LHCN-M2 (cell line): ENCODE data around the gene VN1R2. TPM values are rescaled to one million over a fixed set of nuclear protein-coding genes. Genes with fewer than 3 reads are reported as not detected.
A peak's percentile ranks its signal among the peaks of the same experiment; 100 is the strongest.
"Not testable (repeated sequence)": the region's sequence is repeated elsewhere in the genome, so short reads cannot be mapped to it uniquely, and the experiment has no call there.

ENCODE experiments used
- DNase-seq: peaks from one replicate; pipeline ENCODE4 v3.0.0-alpha.2; 2012; ENCODE audit warnings: low read depth
- polyA plus RNA-seq: library from polyadenylated mRNA; unstranded; fragments of >200 nt; gene quantifications from one replicate; pipeline ENCODE4 v1.2.1, GENCODE V29; 2012; ENCODE audit warnings: missing spikeins
- total RNA-seq: library from RNA; depleted of rRNA; stranded (reverse); fragments of >200 nt; gene quantifications from 2 replicates; pipeline ENCODE4 v1.2.3, GENCODE V29; 2014; rRNA removed

VN1R2 gene, protein sequence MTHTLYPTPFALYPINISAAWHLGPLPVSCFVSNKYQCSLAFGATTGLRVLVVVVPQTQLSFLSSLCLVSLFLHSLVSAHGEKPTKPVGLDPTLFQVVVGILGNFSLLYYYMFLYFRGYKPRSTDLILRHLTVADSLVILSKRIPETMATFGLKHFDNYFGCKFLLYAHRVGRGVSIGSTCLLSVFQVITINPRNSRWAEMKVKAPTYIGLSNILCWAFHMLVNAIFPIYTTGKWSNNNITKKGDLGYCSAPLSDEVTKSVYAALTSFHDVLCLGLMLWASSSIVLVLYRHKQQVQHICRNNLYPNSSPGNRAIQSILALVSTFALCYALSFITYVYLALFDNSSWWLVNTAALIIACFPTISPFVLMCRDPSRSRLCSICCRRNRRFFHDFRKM
- not detected in 2 replicates for total RNA-seq
- polyA plus RNA-seq, result not detected

DNA sequence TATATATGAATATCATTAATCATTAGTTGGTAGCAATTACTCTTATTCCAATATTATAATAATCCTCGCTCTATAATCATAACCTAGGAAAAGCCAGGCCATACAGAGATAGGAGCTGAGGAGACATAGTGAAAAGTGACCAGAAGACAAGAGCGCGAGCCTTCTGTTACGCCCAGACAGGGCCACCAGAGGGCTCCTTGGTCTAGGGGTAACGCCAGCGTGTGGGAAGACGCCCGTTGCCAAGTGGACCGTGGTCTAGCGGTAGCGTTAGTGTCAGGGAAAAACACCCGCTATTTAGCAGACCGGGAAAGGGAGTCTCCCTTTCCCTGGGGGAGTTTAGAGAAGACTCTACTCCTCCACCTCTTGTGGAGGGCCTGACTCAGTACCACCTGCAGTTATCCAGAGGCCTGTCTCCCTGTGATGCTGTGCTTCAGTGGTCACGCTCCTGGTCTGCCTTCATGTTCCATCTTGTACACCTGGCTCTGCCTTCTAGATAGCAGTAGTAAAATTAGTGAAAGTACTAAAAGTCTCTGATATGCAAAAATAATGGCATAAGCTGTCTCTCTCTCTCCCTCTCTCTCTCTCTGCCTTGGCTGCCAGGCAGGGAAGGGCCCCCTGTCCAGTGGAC lies at the start of gene VN1R2:
VN1R2 (plus strand) TSS at position 578 of the 628 bp plus-strand sequence. CDS start 84 bp downstream, outside the sequence.
- not testable (repeated sequence) for DNase-seq

DNA sequence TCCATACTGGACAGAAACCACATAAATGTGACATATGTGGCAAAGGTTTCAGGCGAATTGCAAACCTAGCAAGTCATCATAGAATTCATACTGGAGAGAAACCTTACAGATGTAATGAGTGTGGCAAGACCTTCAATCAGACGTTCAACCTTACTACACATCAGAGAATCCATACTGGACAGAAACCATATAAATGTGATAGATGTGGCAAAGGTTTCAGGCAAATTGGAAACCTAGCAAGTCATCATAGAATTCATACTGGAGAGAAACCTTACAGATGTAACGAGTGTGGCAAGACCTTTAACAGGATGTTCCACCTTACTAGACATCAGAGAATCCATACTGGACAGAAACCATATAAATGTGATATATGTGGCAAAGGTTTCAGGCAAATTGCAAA lies 46.5 kb upstream of the VN1R2 start:
- DNase-seq, result not testable (repeated sequence)

DNA sequence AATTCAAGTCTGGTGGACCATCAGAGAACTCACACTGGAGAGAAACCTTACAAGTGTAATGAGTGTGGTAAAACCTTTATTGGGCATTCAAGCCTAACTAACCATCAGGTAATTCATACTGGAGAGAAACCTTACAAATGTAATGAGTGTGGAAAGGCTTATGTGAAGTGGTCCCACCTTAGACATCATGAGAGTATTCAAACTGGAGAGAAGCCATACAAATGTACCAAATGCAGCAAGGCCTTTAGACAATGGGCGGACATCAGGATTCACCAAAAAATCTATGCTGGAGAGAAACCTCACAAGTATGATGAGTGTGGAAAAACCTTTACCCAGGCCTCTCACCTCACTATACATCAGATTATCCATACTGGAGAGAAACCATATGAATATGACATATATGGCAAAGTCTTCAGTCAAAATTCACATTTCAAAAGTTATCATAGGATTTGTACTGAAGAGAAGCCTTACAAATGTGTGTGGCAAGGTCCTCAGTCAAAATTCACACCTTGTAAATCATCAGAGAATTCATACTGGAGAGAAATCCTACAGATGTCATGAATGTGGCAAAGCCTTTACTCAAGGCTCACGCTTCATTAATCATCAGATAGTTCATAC lies 45.3 kb upstream of the VN1R2 start:
- DNase-seq, result no peak

DNA sequence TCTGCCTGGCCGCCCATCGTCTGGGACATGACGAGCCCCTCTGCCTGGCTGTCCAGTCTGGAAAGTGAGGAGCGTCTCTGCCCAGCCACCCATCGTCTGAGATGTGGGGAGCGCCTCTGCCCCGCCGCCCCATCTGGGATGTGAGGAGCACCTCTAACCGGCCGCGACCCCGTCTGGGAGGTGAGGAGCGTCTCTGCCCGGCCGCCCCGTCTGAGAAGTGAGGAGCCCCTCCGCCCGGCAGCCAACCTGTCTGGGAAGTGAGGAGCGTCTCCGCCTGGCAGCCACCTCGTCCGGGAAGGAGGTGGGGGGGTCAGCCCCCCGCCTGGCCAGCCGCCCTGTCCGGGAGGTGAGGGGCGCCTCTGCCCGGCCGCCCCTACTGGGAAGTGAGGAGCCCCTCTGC lies 35.4 kb upstream of the VN1R2 start:
- not testable (repeated sequence) for DNase-seq

DNA sequence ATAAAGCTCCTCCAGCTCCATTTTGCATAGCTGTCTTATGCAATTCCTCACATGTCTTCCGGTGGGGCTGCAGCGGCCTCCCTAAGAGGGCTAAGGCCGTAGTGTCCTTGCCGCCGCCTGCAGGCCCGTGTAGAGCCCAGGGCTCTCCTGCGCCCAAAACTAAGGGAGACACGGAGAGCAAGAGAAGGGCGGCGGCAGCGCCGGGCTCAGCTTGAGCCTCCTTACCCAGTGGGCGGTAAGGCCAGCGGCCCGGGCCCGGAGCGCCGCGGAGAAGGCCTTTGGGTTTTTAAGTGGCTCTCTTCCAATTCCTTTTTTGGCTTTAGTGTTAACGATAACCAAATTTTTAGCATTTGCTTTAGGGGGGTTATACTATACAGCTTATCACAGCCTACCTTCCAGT lies 33.5 kb upstream of the VN1R2 start:
- DNase-seq, result no peak

DNA sequence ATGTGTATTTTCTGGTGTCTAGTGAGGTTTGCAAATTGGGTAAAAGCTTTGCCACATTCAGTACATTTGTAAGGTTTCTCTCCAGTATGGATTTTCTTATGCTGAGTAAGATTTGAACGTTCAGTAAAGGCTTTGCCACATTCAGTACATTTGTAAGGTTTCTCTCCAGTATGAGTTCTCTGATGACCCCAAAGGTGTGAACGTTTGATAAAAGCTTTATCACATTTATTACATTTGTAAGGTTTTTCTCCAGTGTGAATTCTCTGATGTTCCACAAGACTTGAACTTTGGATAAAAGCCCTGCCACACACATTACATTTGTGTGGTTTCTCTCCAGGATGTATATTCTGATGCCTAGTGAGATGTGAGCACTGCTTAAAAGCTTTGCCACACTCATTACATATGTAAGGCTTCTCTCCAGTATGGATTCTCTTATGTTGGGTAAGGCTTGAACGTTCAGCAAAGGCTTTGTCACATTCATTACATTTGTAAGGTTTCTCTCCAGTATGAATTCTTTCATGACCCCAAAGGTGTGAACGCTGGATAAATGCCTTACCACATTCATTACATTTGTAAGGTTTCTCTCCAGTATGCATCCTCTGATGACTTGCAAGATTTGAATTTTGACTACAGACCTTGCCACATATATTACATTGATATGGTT lies 20.8 kb upstream of the VN1R2 start:
- no peak for DNase-seq

DNA sequence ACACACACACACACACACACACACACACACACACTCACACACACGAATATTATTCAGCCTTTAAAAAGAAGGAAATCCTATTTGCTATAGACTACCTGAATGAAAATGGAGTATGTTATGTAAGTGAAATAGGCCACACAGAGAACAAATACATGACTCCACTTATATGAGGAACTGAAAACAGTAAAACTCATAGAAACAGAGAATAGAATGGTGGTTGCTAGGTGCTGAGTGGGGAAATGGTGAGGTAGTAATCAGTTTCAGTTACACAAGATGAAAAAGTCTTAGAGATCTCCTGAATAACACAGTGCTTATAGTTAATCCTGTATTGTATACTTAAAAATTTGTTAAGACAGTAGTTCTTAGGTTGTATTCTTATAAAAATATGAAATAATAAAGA lies 11.6 kb upstream of the VN1R2 start:
- DNase-seq, result no peak

DNA sequence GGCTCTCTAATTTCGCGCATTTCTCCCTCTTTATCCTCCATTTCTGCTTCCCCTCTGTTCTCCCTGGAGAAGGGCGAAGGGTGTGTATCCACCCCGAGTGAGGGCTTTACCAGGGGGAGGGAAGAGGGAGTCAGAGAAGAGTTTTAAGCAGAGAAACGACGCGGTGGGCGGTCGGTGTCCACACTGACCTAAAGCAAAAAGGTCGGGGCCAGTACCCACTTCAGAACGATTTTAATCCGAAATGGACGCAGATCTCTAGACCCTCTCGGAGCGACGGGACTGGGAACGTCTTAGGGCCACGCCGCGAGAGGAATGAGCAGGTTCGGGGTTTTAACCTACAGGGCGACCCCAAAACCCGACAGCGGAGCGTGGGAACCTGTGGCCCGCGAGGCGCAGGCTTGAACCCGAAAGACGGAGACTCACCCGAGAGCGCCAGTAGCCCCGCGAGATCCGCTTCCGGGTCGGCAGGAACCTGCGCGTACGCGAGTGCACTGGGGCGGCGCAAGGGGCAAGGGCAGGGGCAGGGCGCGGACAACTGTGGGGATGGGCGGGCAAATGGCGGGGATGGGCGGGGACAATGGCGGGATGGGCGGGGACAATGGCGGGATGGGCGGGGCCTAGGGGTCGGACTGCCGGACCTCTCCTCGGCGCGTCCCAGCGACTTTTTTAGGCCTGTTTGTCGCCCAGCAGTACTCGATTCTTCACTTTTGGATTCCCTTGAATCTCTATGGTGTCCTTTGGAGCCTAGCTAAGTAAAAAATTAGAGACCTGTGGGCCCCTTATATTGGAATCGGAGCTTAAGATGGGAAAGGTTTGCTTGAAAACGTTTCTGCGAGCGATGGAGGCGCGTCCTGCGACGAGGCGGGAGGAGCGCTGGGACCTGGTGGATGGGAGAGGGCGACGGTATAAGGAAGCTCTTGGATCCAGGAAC lies 3.4 kb upstream of the VN1R2 start, which contains the start of gene ZNF677:
ZNF677 (minus strand) TSS at position 463 of the 931 bp plus-strand sequence. CDS start 3,323 bp downstream, outside the sequence.
- DNase-seq, result peak; percentile 68

DNA sequence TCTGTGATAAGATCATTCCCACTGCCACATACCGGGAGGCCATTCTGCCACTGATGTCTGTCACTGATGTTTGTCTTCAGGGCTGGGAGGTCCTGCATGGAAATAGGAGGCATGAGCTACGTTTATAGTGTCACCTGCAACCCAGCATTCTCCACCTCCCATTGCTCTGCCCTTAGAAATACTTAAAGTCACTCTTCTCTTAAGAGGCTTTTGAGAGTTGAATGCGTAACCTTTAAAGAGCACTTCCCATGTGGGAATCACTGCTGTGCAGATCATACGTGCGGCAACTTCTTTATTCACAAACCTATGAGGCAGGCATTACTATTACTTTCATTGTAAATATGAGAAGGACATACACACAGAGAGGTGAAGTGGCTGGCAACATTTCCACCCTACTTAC lies 9.5 kb downstream of the VN1R2 start, which contains the start of gene VN1R4:
VN1R4 (minus strand) TSS at position 101 of the 400 bp plus-strand sequence; CDS start at position 43, 58 bp downstream.
- not testable (repeated sequence) for DNase-seq

DNA sequence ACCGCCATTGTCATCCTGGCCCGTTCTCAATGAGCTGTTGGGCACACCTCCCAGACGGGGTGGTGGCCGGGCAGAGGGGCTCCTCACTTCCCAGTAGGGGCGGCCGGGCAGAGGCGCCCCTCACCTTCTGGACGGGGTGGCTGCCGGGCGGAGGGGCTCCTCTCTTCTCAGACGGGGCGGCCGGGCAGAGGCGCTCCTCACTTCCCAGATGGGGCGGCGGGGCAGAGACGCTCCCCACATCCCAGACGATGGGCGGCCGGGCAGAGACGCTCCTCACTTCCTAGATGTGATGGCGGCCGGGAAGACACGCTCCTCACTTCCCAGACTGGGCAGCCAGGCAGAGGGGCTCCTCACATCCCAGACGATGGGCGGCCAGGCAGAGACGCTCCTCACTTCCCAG lies 11.8 kb downstream of the VN1R2 start:
- DNase-seq, result not testable (repeated sequence)

DNA sequence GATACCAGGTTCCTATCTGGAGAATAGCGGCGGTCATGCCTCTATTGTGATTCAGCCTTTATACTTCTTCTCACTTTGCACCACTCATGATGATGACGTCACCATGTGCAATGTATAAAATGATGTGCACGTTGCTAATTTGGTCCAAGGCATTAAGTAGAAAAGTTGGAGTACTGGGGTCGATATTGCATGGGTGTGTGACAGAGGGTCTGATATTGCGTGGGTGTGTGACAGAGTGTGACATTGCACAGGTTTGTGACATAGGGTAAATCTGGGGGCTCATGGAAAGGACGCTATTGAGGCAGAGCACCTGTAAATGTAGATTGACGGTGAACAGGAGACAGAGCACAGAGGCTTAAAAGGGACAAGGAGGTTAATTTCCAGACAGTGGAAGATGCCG lies 14.0 kb downstream of the VN1R2 start:
- no peak for DNase-seq

DNA sequence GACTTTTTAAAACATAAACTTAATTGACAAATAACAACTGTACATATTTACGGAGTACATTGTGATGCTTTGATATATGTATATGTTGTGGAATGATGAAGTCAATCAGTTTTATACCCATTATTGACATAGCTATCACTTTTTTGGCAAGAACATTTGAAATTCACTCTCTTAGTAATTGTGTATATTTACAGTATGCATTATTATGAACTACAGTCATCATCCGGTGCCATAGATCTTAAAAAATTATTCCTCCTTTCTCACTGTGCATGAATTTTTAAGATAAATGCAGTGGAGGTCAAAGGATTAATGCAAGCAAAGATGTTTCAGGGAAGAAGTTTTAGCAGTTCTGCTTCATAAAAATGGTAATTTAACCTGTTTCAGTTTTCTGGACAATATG lies 17.4 kb downstream of the VN1R2 start:
- DNase-seq, result no peak

DNA sequence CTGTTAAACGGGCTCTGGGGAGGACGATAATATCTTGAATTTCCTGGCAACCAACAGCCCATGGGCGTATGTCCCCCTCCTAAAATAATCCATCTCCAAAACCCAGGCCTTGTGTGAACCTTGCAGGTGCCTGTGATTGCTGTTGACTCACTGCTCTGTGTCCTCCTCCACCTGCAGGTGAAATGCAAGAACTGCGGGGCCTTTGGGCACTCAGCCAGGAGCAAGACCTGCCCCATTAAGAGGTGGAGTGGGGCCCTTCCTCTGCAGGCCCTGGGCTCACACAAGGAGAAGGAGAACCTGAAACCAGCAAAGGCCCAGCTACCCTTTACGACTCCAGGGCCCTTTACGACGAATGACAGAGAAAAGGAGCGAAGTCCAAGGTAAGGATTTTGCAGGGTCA lies 23.9 kb downstream of the VN1R2 start:
- not testable (repeated sequence) for DNase-seq

DNA sequence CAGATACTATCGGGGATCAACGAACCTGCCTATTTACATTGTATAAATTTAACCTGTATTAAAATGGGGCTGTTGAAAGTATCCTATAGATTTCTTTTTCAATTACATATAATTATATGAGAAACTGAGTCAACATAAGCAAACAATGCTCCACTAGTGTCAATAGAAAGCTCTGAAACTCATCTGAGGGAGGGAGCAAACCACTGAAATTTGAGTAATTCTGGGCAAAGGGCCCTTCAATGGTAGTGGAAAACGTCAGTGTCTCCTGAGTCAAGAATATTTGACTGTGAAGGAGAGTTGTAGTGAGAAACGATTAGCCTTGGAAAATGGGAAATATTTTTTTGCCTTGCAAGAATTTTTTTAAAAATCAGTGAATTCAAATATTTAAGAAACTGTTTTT lies 27.0 kb downstream of the VN1R2 start:
- DNase-seq, result no peak

DNA sequence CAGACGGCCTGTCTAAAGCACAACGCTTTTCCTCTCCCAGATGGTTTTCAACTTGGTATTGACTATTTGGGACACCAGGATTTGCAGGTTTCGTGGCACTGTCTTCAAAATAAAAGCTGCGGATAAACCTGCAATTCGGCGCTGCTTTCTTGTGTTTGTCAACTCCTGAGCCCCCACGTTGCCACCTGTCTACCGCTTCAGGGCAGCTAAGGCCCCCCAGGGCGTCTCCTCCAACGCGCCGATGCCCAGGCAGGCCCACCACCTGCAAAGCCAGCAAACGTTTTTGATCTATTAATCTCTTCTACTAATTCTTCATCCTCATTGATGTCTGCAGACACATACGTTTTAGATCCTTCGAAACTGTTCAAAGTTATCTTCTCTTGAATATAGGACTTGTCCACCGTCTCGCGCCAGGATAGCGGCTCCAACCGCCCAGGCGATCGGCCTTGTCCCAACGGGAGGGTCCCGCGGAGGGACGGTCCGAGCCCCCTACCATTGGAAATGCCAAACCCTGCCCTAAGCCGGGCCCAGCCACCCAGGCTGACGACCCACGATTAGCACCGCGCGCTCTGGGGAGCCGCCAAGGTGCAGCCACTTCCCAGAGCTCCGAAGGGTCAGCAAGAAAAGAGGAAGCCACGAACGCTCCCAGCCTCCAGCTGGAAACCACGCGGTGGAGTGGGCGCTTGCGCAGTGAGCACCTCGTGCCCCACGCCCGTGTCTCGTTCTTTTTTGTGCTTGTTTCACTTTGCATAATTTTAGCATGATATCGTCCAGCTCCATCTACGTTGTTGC lies 32.9 kb downstream of the VN1R2 start:
- DNase-seq, result no peak

DNA sequence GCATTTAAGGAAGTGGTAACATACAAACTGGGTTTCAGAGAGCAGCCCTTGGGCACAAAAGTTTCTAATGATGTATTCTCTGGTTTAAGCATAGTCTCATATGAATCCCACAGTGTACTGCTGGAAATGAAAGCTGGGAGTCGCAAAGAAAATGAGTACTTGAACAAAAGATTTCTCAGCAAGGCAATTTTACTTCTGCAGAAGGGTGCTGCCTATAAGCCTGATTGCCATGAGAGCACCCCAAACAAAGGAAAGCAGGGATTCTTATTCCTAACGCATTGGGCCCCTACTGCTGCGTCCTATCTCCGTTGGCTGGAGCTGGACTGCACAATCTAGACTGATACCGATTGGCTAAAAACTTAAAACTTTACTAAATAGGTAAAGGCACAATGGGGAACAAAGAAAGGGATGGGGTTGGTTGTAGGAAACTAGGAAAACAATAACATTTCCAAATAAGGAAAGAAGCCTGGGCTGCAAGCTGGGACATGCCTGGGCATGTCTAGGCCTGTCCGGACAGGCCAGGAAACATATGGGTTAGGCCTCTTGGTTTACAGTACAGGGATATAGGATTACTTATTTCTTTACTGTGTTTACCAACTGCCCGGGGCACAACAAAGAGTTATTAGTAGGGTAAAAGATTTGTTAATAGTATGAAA lies 36.8 kb downstream of the VN1R2 start:
- peak; percentile 19 for DNase-seq

DNA sequence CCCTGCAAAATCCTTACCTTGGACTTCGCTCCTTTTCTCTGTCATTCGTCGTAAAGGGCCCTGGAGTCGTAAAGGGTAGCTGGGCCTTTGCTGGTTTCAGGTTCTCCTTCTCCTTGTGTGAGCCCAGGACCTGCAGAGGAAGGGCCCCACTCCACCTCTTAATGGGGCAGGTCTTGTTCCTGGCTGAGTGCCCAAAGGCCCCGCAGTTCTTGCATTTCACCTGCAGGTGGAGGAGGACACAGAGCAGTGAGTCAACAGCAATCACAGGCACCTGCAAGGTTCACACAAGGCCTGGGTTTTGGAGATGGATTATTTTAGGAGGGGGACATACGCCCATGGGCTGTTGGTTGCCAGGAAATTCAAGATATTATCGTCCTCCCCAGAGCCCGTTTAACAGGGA lies 43.2 kb downstream of the VN1R2 start:
- not testable (repeated sequence) for DNase-seq

DNA sequence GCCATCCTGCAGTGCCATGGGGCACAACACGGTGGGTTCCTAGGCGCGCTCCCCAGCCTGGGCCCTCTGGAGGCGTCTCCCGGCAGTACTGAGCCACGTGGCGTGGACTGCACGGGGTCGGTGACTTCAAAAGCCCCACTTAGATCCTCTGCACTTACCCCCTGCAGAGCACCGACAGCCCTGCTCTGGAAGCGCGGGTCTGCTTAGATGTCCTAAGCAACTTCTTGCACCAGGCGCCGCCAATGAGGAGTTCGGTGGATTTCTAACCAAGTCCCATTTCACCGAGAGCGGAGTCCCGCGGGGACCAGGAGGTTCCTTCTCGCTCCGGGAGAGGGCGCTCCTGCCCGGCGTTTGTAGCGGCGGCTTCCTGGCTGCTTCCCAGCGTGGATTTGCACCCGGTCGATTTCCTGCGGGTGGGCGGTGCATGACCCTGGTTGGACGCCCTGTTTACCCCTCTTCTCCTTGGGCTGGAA lies 50.3 kb downstream of the VN1R2 start:
- DNase-seq, result no peak
